ENCODE measurements around the gene EMCN. TPM values are rescaled to one million over a fixed set of nuclear protein-coding genes. Genes with fewer than 3 reads are reported as not detected.

The EMCN gene
- total RNA-seq, 1 experiment from 2014 or later: not detected

DNA sequence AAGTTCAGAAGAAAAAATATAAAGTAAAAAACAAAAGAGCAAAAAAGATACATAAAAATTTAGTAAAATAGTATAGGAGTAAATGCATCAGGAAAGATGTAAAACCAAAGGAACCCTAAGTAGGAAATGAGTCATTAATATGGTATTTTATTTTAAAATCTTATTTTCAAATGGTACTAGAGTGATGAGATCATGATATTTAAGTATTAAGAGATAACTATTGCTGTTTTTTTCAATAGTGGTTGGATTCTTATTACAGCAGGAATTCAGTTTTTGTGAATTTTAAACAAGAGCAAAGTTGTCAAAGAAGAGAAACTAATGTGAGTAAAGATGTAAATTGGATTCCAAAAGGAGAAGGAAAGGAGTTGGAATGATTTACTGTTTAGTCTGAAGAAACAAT lies 20.0 kb downstream of the EMCN start:
- H3K79me1 ChIP-seq (ENCODE audit: insufficient read depth, low read depth, low read length, poor library complexity, severe bottlenecking): no peaks in the 10 kb centered on the region
- no peak overlapping the region for H4K5ac ChIP-seq (ENCODE audit: insufficient read length, low read depth, low read length)
- no peak overlapping the region for H3K56ac ChIP-seq (ENCODE audit: insufficient read length, low read depth, low read length)
- no peaks in the 10 kb centered on the region for H3K4me1 Mint-ChIP-seq
- H3K23ac ChIP-seq (ENCODE audit: insufficient read length, low read depth, low read length): no peak overlapping the region
- H3K18ac ChIP-seq (ENCODE audit: insufficient read length, low read depth, low read length): no peak overlapping the region
- H3K4ac ChIP-seq (ENCODE audit: low read depth, low read length): no peak overlapping the region
- H3K14ac ChIP-seq (ENCODE audit: insufficient read depth, low read length): no peak overlapping the region
- H3K9ac ChIP-seq (ENCODE audit: extremely low read depth, insufficient read length, low read length): no peak overlapping the region
- H2BK15ac ChIP-seq (ENCODE audit: low read depth, low read length): no peak overlapping the region
- no peak overlapping the region for H2BK12ac ChIP-seq (ENCODE audit: insufficient read length, low read depth, low read length)
- no peak overlapping the region for H3K4me2 ChIP-seq (ENCODE audit: insufficient read depth, insufficient read length, low read length)
- no peaks in the 10 kb centered on the region for H3K23me2 ChIP-seq (ENCODE audit: insufficient read length, low read depth, low read length, poor library complexity, severe bottlenecking)
- H3K4me3 Mint-ChIP-seq: no peak overlapping the region
- H3K9me3 ChIP-seq (ENCODE audit: control insufficient read depth, low read depth, low read length): no peaks in the 10 kb centered on the region
- H3K27ac Mint-ChIP-seq: no peak overlapping the region
- no peaks in the 10 kb centered on the region for H4K20me1 ChIP-seq (ENCODE audit: control insufficient read depth, insufficient read depth, insufficient read length)
- H4K8ac ChIP-seq (replicated peaks; ENCODE audit: insufficient read length, low read depth, low read length): no peak overlapping the region
- no peak overlapping the region for H2AFZ ChIP-seq (ENCODE audit: low read length)
- no peaks in the 10 kb centered on the region for H3K27me3 ChIP-seq (ENCODE audit: insufficient read depth, low read length)
- DNase-seq: no peak
- H3K36me3 Mint-ChIP-seq (ENCODE audit: insufficient read depth in 1 of 3, low read depth in 3 of 3): no peaks in the 10 kb centered on the region
- H3K79me2 ChIP-seq (ENCODE audit: insufficient read depth, low read length): no peaks in the 10 kb centered on the region
- no peaks in the 10 kb centered on the region for H3K27me3 Mint-ChIP-seq (ENCODE audit: low read depth)
- H3T11ph ChIP-seq (ENCODE audit: low read length): no peak overlapping the region
- no peaks in the 10 kb centered on the region for H3K9me3 Mint-ChIP-seq
- no peak overlapping the region for H2BK120ac ChIP-seq (ENCODE audit: low read depth, low read length, poor library complexity, severe bottlenecking)
- no peak overlapping the region for H2BK20ac ChIP-seq (ENCODE audit: low read depth, low read length, poor library complexity, severe bottlenecking)
- TF ChIP-seq, protein P1, sequence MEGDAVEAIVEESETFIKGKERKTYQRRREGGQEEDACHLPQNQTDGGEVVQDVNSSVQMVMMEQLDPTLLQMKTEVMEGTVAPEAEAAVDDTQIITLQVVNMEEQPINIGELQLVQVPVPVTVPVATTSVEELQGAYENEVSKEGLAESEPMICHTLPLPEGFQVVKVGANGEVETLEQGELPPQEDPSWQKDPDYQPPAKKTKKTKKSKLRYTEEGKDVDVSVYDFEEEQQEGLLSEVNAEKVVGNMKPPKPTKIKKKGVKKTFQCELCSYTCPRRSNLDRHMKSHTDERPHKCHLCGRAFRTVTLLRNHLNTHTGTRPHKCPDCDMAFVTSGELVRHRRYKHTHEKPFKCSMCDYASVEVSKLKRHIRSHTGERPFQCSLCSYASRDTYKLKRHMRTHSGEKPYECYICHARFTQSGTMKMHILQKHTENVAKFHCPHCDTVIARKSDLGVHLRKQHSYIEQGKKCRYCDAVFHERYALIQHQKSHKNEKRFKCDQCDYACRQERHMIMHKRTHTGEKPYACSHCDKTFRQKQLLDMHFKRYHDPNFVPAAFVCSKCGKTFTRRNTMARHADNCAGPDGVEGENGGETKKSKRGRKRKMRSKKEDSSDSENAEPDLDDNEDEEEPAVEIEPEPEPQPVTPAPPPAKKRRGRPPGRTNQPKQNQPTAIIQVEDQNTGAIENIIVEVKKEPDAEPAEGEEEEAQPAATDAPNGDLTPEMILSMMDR (conservative IDR thresholded peaks at IDR 0.05): no peak
- H4K91ac ChIP-seq (ENCODE audit: insufficient read length, low read depth, low read length): no peak overlapping the region
- no peak overlapping the region for H2BK5ac ChIP-seq (ENCODE audit: insufficient read length, low read length)
- H3K4me1 ChIP-seq (ENCODE audit: insufficient read depth, low read length): no peaks in the 10 kb centered on the region
- H2AK5ac ChIP-seq (ENCODE audit: insufficient read length, low read length): no peak overlapping the region
- H3K27ac ChIP-seq (ENCODE audit: insufficient read length, low read depth, low read length): no peak overlapping the region

All from H9 (cell line).